ENCODE results near the gene CAPZB.
A peak's percentile ranks its signal among the peaks of the same experiment; 100 is the strongest.

The CAPZB gene

DNA sequence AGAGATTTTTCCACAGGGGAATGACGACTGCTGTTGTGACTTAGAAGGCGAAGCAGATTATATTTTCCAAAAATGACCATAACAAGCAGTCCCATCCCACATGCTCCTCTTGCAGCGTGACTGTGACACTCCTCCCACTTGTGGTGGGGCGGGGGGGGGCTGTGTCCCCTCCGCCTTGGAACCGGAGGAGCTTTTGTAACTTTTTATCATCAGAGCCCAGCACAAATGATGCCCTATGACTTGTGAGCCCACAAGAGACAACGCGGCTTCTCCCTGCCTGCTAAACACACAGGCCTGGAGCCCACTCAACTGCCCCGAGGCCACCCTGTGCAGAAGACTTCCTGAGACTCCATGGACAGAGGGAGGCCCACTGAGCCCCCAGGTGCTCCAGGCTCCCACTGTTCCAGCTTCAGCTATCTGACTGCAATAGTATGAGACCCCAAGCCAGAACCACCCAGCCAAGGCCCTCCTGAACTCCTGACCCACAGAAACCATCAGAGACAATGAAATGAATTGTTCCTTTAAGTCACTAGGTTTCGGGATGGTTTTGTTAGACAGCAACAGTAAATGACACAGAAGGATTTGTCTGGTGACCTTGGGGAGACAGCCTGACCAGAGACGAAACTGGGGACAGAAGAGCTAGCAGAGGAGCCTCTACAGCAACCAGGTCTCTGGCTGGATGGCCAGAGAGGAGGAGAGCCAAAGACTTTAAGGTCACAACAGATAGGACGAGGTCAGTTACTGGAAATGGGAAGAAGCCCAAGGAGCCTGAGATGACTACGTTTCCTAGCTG, 58.8 kb downstream of the CAPZB start:
- no peak for DNase-seq

DNA sequence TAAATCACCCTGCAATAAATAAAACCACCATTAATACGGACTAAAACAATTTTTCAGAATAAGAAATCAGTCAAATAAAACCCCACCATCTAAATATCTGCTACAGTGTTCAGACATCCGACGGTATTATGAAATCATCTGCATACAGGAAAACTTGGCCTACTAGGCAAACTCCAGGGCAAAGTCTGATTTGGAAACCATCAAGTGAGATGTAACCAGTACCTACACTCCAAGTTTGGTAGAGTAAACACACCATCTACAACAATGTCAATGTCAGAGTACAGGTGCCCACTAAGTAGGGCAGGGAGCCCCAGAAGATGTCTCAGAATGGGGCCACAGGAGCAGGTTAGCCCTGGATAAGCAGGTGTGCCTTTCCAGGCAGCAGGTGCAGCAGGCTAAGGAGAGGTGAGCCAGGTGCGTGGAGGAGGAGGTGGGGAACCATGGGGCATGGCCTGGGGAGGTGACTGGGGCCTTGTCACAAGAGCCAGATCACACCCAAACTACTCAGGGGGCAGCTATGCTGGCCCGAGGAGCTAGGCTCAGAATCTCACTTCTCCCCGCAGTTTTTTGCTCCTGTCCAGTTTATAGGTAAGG, 59.6 kb downstream of the CAPZB start:
- DNase-seq = peak; percentile 63

DNA sequence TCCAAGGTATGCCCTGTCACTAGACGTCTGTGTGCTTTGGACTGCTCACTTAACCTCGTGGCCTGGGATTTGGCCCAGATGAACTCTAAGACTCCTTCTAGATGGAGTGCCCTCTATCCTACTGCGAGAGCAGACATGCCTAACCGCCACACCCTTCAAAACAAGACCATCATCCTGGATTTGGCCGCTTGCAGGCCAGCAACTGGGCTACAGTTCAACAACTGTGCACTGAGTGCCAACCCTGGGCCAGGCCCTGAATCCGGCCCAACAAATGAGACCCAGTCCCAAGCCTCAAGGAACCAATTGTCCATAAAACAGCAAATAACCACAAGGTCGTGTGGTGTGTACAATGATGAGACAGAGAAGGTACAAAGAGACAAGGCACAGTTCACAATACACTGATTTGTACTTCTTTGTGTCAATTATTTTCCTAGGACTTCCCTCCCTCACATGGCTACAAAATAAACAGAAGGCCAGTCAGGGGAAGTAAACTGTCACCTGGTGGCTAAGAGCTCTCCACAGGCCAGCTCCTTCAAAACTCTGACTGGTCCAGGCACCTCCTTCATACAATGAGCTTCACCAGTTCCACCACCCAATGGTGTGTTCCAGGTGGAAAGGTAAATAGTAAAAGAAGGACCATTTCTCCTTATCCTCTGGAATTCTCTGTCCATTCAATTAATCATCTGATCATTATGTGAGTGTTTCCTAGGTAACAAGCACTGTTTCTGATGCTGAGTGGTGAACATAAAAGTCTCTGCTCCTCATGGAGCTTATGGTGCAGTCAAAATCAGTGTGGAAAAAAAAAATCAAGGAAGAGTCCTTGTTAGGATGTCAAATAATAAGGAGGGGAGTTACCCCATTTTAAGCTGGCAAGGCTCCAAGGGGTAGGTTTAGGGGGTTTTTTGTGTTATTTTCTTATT, 60.4 kb downstream of the CAPZB start:
- peak; percentile 57 for DNase-seq

DNA sequence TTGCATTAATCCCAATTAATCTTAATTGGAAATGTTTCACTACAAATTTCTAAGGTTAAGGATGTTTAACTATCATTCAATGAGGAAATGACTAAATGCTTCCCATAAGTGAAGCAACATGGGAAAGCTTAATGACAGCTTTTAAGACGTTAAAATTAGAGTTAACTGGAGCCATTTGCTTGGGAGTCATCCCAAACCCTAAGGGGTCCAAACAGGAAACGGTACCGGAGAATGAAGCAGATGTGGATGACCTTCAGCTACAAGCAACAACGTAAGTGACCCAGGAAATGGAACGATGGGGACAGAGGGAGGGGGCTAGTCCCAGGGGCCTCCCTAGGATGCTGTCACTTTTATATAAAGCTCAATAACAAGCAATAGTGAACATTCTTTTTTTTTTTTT, 62.2 kb downstream of the CAPZB start:
- no peak for DNase-seq

DNA sequence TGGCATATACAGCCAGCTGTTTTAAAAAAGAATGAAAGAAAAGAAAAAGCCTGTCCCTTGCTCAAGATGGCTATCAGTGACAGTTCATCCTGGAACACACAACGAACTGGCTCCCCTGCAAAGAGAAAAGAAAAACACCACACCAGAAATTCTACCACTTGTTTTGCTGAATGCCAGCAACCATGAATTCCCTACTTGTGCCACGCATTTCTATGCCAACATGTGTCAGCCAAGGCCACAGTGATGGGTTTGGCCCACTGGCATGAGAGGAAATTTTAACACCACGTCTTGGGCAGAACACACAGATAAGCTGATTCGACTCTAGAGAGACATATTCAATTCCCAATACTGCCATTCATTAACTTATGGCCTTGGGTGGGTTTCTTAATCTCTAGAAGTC, 64.0 kb downstream of the CAPZB start:
- DNase-seq = no peak

DNA sequence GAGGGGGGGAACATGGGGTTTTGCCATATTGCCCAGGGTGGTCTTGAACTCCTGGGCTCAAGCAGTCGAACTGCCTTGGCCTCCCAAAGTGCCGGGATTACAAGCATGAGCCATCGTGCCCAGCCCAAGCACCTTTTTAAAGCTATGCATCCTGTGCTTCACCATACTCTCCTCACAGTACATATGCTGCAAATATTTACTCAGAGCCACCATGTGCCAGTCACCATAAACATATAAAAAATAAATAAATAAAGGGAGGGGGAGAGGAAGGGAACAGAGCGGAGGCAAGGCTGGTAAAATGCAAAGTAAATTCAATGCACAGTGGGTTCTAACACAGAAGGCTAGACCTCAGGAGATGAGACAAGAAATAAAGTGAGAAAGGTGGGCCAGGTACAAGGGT, 64.7 kb downstream of the CAPZB start:
- DNase-seq = no peak

DNA sequence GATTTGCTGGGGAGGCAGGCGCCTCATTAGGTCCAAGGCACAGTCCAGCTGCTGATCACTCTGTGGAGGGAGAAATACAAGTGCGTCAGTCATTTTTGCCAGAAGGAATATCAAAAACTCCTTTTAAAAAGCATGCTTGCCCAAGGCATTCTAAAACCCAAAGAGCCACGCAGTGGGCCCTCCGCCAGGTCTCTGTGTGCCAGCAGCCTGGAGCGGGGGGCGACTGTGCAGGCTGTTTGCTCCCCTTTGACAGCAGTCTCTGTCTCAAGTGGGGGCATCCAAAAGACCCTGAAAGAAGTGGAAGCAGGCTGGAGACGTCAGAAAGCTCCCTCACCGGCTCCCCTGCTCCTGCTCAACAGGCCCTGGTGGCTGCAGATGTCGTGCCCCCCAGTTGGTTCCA, 65.6 kb downstream of the CAPZB start:
- no peak for DNase-seq

DNA sequence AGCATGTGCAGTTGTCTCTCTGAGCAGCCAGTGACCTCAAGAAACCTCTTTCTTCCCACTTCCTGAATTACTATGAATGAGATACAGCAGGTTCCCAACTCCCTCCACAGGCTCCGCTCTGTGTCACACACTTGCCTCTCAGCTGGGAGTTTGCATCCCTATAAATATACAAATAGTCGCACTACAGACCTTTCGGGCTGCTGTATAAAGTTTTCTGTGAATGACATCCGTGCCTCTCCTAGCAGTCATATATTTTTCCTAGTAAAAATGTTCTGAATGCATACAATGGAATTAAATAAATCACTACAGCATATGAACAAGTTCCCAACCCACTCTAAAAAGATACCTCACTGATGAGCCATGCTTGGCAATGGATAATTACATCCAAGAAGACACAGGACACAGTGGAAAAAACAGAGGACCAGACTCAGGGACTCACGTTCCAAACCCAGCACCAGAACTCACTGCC, 66.8 kb downstream of the CAPZB start:
- DNase-seq = no peak

DNA sequence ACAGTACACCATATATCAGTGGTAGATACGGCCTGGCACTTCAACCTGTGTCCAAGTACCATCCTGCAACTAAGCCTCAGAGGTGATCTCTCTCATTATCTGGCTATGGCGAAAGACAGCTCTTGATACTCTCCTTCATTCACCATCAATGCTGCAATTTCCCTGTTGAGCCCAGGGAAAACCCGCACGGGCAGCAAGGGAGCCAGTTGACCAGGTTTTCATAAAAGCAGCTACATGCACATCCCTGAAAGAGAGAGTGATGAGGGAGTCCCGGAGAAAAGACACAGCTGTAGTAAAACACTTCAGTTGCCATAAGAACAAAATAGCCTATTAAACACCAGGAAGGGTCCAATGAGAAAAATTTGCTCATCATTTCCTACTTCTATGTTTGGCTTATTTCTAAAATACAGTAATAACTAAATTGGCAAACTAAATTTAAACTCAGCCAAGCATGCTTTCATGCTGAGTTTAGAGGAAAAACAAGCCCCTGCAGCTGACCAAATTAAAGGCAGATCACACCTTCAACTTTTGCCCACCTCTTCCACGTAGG, 68.3 kb downstream of the CAPZB start:
- no peak for DNase-seq

DNA sequence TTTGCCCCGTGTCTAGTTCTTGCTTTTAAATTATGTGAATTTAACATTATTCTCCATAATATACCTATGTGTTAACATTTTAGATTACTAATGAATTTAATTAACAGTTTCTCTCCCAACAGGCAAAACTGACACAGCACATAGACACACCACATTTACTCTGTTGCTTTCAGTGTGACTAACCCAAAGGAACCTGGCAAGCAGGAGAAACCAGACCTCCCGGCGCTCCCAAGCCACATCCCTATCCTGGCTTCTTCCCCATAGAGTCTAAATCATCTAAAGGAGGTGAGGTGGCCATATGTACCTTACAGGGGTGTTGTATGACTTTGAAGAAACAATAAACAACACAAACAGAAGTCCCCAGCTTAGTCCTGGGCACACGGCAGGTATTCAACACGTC, 69.2 kb downstream of the CAPZB start:
- DNase-seq = no peak

DNA sequence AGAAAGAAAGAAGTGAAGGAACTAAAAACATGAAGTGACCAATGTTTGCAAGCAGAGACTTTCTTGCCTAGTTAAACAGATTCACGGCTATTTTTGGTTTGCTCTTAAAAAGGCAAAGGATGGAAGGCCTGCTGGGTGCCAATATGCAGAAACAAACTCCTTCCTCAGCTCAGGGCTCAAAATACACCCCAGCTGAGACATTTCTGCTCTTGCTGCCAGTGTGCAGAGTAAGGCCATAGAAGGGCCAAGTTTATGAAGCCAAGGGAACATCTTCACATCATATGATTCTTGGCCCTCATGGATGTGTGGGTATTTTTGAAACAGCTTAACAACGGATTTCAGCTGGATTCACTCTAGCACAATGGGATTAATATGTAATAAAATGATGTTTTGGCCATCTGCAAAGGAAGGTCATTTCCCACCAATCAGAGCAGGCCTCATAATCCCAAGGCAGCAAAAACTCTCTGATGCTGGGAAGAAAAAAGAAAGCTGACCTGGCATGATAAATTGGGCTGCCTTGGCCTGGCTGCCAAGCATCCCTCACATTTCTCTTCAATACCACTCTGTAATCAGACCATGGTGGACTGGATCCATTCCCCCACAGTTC, 70.7 kb downstream of the CAPZB start:
- no peak for DNase-seq

DNA sequence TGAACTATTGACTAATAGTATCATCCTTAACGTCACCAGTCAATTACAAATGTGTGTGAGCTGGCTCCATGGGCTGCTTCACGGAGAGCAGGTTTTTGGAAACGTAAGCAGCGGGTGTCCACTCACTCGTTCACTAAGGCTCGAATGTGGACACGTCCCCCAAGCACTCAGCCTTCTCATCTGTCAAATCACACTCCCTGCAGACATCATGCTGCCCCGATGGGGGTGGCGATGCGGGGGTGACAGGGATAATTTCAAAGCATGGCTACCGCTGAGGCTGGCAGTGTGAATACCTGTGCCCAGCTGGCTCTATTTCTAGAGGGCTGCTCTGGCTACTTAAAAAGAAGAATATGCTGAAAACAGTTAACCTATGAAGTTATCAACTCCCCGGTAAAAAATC, 71.3 kb downstream of the CAPZB start:
- no peak for DNase-seq

DNA sequence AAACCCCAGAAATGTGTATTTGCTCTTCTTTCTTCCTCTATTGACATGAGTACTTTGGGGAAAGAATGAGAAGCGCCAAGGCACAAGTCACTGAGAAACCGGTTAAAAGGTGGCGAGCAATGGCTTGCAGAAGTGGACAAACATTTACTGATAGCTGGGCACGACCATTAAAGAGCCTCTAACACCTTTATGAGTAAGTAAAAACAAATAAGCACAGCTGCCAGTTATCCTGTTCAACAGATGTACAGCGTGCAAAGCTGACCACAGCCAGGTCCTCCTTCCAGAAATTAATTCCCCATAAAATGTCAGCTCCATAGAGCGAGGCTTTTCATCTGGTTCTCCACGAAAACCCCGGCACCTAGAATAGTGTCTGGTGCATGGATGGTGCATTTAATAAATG, 72.7 kb downstream of the CAPZB start:
- peak; percentile 36 for DNase-seq

DNA sequence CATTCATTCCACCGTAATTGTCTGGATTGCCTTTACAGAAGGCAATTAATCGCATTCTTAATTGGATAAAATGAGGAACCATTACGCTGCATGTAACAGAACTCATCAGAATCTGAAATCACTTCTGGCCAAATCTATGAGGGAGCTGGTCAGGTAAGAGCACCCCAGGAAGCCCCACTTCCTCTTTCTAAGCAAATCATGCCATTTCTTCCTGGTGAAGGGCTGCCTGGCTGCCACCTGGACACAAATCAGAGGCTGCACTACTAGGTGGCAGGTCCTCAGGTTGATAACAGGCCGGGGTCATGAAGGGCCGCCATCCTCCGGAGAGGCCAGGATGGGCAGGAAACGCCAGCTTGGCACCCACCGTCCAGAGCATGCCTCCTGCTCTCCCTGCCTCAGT, 73.7 kb downstream of the CAPZB start:
- no peak for DNase-seq

DNA sequence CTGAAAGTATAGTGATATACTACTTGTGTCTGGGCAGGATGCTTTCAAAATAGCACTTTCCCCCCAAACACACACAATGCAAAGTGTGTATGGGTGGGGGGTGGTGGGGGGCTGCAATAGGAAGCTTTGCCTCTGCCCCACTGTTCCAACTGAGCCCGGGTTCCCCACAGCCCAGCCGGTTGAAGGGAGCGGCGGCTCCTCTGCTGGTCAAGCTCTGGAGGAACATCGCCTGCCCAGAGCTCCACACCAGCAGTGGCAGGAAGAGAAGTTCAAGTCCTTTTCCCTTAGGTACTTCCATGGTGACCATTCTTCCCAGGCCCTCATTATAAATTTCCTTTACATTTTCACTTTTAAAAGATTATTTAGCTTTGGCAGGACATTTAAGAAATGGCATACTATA, 74.9 kb downstream of the CAPZB start:
- no peak for DNase-seq

DNA sequence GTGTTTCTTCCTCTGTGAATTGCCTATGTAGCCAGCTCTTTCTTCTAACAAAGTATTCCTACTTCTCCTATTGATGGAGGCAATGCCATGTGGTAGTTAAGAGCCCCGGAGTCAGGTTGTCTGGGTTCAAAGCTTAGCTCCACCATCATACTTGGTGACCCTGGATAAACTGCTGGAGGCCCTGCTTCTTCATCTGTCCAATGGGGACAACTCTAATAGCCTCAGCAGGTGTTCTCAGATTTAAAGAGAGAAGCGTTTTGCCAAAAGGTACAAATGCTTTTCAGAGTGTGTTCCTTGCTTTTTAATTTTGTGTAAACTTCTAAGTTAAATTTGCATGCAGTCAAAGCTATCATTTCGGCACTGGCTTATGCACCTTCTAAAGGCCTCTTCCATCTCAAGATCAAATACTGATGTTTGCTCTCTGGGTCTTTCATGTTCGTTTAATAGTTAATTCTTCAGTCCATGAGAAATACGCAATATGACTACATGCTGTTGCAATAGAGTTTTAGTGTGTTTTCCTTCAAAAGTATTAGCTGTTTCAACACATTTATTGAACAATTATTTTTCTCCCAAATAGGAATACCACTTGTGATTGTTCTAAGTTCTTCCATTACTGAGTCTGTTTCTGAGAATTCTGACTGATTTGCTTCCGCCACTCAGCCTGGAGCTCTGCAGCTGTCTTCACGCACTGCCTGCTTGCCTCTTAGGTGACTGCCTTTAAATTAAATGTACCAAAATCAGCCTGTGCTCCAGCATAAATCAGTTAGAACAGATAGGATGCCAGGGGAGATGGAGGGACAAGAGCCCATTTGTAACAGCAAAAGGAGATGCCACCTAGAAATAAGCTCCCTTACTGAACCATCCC, 75.6 kb downstream of the CAPZB start:
- no peak for DNase-seq

DNA sequence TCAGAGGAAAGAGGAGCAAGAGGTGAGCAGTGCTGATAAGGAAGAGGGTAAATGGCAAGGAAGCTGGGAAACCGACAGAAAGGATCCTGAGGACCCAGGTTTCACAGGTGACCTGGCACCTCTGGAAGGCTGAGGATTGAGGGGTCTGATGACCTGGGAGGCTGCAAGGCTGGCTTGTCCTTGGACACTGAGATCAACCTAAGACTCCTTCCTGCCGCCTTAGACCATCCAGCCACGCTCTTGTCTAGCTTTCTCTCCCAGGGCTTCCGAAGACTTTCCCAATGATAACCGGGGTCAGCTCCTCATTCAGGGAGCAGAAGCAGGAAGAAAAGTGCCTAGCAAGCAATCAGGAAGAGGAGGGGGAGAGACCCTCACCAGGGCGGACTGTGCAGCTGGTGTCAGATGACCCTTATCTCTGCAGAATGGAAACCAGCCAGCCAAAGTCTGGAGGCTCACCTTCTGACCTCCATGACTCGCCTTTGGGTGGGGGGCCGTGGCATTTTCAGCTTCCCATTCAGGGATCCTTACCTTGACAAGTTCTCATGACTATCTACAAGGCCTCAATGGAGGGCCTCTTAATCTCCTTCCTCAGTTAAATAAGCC, 77.7 kb downstream of the CAPZB start:
- DNase-seq = no peak

DNA sequence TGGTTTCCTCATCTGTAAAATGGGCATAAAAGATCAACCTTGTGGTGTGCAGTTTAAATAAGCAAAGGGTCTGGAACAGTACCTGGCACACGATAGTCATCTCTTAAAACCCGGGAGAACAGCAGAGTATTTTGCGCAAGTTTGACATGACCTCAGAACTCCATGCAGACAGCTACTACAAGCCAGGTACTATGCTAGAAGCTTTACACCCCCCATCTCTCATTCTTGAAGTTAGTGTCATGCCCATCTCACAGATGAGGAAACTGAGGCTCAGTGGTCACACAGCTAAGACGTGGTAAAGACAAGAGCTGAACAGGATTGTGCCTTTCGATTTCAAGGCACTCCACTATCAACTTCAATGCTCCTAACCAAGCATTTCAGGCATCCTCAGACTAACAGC, 78.7 kb downstream of the CAPZB start:
- no peak for DNase-seq

DNA sequence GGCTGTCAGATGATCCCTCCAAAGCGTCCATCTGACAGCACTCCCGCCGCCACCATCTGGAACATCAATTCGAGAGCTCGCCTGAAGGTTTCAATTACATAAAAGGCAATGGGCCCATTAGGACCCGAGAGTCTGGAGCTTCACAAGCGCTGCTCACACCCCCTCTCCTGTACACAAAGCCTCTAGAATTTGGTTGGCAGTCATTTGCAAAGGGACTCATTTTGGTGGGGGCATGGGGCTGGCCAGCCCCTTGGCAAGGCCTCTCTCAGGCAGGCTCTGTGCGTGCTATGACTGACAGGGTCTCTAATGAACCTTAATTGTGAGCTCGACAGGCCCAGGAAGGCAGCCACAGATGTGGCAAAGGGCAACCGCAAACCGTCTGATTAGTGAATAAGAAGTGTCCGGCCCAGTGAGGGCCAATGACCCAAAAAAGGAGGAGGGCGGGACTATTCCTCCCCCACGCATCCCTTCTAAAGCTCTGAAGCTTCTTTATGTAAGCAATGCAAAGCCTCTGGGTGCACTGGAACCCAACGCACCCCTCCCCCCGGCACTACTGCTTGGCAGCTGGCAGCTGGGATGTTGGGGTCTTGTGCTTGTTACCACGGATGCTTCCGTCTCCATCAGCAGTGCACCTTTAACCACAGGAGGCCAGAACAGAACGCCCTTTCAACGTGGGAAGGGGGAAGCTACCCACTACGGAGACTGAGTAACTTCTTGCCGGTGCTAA, 79.4 kb downstream of the CAPZB start:
- no peak for DNase-seq

DNA sequence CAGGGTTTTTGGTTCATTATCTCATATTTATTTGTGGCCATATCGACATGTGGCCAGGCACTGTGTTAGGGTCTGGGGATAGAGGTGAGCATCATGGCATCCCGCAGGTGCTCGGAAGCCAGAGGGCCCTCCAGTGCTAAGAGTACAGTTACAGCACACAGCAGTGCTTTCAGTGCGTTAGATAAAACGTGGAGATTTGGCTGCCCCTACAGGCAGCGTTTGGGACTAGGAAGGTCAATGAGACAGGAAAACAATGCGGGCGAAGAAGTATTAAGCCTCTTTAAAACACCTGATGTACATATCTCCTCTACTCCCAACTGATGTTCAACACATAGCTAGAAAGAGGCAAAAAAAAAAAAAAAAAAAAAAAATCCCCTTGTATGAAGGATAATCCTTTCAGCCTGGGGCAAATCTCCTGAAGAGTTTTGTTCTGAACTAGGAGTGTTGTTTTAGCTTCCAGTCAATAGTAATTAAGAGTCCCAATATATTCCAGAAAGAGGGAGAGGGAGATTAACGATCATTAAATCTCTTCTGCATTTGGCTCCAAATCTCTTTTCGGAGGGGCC, 80.1 kb downstream of the CAPZB start:
- DNase-seq = no peak

Data from NCI-H146 (cell line).